NCI-H82 treated with DMSO at 0.1 percent for 48 hours (cell line): ENCODE measurements around the gene PHF1.
A peak's percentile ranks its signal among the peaks of the same experiment; 100 is the strongest.

ENCODE experiments used
- DNase-seq: peaks from one replicate; lab custom pipeline; 2025; ENCODE audit not compliant: unreplicated experiment; lab: John Stamatoyannopoulos, UW

The PHF1 gene

GRCh38 chr6:33430991-33431879 is 20.4 kb downstream of the PHF1 start:
- DNase-seq = peak; percentile 20

GRCh38 chr6:33431880-33432541 is 21.2 kb downstream of the PHF1 start:
- DNase-seq = no peak

- DNase-seq = no peak
Measured at GRCh38 chr6:33432546-33432945, 21.7 kb downstream of the PHF1 start.

DNA sequence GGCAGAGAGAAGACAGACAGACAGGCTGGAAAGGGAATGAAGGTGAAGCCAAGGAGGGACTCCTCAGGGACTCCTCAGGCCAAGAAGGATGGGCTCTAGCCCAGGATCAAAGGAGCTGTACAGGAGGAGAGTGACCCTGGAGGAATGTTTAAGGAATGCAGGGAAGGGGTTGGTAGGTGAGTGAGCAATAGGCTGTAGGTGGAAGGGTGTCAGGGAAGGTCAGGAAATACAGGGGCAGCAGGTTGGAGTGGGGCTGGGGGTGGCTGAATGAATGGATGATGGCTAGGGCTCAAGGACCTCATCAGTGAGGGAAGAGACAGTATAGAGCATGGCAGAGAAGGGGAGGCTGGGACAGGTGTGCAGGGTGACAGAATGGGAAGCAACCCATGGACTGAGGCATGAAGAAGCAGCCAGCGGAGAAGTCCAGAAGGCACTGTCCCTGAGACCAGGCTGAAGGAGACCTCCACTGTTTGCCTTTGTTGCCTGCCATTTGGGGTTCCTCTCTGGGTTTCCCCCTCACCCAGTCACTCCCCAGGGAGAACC is 22.3 kb downstream of the PHF1 start:
- no peak for DNase-seq

DNA sequence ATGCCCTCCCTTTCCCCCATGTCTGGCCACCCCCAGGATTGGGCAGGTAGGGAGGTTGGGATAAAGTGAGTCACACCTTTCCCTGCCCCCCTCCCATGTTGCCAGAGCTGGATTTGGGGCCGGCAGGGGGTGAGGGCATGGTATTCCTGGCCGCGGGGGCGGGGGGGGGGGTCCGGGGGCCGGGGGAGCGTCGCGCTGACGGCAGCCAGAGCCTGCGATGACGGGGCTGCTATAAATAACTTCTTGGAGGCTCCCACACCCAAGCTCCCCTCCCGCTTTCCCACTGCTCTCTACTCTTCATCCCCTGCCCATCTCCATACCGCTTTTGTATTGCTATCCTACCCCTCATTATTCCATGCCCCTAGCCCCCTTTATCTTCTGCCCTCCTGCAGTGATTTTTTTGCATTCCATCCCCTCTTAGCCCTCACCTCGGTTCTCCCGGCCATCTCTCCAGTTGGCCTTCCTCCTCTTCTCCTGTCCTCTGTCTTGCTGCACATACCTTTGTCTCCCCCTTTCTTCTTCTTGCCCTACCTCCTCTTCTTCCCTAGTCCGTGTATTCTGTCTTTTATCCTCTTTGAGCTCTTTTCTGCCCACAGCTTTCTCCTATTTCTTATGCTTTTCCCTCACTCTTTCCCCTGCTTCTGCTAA is 22.9 kb downstream of the PHF1 start:
- DNase-seq = no peak

DNA sequence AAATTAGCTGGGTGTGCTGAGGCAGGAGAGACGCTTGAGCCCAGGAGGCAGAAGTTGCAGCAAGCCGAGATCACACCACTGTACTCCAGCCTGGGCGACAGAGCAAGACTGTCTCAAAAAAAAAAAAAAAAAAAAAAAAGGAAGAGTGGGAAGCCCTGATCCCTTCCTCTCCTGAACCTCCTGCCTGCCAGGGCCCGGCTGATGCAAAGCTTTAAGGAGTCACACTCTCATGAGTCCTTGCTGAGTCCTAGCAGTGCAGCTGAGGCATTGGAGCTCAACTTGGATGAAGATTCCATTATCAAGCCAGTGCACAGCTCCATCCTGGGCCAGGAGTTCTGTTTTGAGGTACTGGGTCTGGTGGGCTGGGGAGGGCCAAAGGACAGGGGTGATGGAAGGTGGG is 24.1 kb downstream of the PHF1 start:
- no peak for DNase-seq

DNA sequence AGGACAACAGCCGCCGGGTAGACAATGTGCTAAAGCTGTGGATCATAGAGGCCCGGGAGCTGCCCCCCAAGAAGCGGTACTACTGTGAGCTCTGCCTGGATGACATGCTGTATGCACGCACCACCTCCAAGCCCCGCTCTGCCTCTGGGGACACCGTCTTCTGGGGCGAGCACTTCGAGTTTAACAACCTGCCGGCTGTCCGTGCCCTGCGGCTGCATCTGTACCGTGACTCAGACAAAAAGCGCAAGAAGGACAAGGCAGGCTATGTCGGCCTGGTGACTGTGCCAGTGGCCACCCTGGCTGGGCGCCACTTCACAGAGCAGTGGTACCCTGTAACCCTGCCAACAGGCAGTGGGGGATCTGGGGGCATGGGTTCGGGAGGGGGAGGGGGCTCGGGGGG is 26.9 kb downstream of the PHF1 start:
- no peak for DNase-seq

DNA sequence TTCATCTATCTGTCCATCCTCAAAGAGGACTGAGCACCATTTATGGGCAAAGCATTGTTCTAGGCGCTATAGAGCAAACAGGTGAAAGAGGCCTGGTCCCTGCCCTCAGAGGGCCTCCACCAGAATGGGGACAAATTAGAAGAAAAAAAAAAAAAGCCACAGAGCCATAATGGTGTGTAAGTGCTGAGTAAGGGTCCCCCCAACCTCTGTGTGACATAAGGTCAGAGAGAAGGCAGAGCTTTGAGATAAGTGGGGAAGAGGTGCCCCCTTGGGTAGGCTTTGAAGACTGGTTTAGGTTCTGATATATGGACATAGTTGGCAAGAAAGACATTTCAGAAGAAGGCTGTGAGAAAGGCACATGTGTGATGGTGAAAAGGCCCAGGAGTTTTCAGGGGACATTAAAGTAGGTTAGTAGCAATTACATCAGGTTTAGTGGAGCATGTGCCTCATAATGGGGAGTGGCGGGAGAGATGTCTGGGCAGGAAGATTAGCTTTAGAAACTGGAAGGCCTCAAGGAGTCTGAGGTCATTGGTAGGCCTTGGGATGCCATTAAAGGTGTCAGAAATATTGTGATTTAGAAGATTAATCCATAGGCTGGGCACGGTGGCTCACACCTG is 28.3 kb downstream of the PHF1 start:
- no peak for DNase-seq

GRCh38 chr6:33439956-33440648 is 29.3 kb downstream of the PHF1 start:
- no peak for DNase-seq

DNA sequence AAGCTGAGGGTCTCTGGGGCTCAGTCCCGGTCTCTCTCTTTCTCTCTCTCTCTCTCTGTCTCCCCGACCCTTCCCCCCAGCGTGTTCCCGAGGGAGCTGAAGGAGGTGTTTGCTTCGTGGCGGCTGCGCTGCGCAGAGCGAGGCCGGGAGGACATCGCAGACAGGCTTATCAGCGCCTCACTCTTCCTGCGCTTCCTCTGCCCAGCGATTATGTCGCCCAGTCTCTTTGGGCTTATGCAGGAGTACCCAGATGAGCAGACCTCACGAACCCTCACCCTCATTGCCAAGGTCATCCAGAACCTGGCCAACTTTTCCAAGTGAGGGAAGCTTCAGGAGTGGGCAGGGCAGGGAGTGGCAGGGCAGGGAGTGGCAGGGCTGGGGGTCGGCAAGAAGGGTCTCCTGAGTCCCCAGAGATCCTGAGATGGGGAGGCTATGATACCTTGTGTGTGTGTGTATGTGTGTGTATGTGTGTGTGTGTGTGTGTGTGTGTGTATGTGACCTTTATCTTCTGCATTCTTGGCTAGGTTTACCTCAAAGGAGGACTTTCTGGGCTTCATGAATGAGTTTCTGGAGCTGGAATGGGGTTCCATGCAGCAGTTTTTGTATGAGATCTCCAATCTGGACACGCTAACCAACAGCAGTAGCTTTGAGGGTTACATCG is 30.0 kb downstream of the PHF1 start:
- no peak for DNase-seq

DNA sequence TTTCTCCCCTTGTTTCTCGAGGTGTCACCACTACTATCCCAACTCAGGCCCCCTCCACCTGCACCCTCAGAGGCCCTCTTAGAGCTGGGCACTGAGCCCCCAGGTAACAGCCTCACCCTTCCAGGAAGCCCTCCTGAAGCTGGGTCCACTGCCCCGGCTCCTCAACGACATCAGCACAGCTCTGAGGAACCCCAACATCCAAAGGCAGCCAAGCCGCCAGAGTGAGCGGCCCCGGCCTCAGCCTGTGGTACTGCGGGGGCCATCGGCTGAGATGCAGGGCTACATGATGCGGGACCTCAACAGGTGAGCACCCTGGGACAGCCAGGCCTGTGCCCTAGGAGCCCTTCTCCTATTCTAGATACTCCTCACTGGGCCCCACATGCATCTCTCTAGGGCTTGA is 30.6 kb downstream of the PHF1 start:
- DNase-seq = no peak

- no peak for DNase-seq
Measured at GRCh38 chr6:33442283-33442682, 31.5 kb downstream of the PHF1 start.

GRCh38 chr6:33443025-33443424 is 32.2 kb downstream of the PHF1 start:
- no peak for DNase-seq

GRCh38 chr6:33443619-33444504 is 33.0 kb downstream of the PHF1 start:
- DNase-seq = no peak

- no peak for DNase-seq
Measured at GRCh38 chr6:33445119-33445603, 34.3 kb downstream of the PHF1 start.

DNA sequence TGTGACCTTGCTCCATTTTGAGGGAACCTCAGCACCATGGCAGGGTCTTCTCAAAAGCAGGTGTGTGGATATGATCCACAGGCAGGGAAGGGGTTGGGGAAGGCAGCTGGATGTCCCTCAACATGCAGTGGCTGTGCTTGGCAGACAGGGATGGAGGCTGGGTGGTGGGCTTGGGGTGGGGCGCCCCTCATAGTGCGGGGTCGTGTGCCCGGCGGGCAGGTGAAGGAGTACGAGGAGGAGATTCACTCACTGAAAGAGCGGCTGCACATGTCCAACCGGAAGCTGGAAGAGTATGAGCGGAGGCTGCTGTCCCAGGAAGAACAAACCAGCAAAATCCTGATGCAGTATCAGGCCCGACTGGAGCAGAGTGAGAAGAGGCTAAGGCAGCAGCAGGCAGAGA is 35.5 kb downstream of the PHF1 start:
- no peak for DNase-seq

- DNase-seq = no peak
Measured at GRCh38 chr6:33450434-33450833, 39.6 kb downstream of the PHF1 start.

DNA sequence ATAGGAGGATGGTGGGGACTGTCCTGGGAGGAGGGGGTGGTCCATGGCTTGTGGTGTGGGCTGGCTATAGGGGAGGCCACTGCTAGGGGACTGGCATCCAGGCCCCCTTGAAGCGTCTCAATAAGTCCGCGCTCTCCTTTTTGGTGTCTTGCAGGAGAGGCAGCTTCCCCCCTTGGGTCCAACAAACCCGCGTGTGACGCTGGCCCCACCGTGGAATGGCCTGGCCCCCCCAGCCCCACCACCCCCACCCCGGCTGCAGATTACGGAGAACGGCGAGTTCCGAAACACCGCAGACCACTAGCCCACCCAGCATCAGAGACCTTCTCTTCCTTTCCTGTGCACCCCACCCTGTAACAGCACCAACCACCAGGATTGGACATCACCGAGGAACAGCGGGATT is 40.8 kb downstream of the PHF1 start:
- no peak for DNase-seq

DNA sequence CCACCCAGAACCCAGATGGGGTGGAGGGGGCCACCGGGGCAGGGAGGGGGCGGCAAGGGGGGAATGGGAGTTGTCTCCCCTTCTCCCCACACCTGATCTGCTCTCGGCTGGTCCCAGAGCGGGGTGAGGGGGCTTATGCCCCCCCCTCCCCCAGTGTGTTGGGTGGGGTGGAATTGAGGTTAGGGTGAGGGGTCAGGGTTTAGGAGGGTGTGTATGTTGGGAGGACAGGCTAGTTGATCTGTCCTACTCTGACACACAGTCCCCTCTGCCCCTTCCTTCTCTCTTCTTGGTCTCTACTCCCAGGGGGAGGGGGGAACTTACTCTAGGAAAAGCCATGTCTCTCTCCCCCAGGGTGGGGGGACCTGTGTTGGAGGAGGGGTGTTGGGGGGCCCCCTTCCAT is 41.7 kb downstream of the PHF1 start:
- DNase-seq = no peak
